Measurements from ENCODE around the gene PRELID3B.

PRELID3B gene

GRCh38 chr20:58993332-58994248, 49.0 kb downstream of the PRELID3B start:
- DNase-seq: no peak

DNA sequence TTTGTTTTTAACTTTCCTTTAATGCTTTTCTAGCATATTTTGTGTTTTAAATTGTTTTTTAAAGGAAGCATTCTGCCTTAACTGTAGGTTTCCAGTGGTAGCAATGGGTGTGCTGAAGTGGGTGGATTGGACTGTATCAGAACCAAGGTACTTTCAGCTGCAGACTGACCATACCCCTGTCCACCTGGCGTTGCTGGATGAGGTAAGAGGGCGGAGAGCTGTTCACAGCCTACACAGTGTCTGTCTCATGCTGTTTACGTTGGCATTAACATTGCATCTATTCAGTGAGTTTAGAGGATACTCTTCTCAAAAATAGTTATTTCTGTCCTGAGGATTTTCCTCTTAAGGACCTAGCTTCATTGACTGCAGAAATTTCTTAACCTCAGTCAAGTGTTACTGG, 49.7 kb downstream of the PRELID3B start:
- DNase-seq: no peak

GRCh38 chr20:58991715-58992114, 50.9 kb downstream of the PRELID3B start:
- DNase-seq: no peak

GRCh38 chr20:58990651-58991445, 51.7 kb downstream of the PRELID3B start:
- no peak for DNase-seq

DNA sequence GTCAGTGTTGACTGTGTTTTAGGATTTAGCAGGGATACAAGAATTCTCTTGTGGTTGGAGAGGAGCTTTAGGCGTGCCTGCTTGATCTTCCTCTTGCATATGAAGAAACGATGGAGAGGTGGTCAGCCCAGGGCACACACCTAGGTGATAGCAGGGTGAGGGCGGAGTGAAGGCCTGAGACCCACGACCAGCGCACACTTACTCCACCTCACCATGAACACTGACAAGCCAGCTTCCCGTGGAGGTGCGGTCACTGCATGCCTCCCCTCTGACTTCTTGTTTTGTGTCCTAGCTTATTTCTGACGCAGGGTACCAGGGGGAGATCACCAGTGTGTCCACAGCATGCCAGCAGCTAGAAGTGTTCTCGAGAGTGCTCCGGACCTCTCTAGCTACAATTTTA, 53.4 kb downstream of the PRELID3B start:
- DNase-seq: no peak

DNA sequence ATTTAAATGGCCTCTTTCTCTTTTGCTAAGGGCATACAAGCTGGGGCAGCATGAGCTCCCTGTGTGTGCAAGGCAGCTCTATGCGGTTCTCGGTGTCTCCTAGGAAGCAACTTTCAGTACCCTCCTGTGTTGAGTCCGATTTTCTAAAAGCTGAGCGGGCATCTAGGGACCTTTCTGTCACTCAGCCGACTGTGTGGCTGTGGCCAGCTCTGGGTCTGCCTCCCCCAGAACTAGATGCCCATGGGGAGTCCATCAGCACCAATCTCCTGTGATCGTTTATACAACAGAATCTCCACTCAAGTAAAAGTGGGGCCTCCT, 54.1 kb downstream of the PRELID3B start:
- no peak for DNase-seq

DNA sequence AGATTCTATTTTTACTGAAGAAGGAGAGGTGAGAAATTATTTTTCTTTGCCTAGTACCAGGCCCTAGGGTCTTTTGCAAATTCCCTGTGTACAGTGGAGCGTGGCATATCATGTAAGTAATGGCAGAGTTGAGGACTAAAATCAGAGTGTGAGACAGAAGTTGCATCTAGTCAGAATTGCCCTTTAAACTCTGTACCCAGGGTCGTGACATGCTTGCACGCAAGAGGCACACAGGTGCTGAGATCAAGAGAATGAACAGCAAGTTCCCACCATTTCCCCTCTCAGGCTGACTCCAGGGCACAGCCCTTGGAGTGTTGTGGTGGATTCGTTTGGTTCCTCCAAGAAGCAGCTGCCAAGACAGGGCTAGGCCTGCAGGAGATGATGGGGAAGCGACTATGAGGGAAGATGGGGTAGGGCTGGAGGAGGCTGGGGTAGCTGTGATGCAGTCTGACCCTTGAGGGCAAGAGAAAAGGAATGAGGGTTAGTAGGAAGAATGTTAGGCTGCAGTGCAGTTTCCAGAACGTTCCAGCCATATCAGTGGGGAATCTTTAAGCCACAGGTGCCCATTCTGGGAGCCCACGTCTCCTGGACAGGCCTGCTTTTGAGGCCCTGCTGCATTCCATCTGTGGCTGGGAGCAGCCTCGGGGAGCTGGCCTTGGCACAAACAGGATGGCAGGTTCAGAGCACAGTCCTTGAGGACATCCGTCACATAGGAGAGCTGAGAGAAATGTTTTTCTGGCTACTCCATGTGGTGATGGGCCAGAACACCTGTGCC, 54.6 kb downstream of the PRELID3B start:
- no peak for DNase-seq

DNA sequence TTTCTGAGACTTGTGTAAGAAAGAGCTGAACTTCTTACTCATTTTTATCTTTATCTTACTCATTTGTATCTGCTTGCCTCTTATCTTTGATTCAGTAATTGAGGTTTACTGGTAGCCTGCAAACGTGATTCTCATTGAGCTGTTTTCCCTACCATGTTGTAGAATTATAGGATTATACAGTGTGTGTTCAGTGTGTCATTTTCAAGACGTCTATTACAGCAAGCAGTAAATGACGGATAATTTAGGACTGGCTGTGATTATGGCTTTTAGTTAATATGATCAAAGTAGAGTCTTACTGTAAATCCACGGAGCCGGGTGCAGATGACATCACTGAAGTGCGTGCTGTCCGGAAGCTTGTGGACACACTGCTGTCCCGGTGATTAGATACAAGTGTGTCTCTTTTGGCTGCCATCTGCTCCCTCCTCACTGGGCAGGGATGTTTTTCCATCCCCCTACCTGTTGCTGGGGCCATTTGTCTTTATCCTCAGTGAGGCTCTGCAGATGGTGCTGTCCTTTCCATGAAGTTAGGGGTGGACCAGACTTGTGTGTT, 55.5 kb downstream of the PRELID3B start:
- DNase-seq: no peak

DNA sequence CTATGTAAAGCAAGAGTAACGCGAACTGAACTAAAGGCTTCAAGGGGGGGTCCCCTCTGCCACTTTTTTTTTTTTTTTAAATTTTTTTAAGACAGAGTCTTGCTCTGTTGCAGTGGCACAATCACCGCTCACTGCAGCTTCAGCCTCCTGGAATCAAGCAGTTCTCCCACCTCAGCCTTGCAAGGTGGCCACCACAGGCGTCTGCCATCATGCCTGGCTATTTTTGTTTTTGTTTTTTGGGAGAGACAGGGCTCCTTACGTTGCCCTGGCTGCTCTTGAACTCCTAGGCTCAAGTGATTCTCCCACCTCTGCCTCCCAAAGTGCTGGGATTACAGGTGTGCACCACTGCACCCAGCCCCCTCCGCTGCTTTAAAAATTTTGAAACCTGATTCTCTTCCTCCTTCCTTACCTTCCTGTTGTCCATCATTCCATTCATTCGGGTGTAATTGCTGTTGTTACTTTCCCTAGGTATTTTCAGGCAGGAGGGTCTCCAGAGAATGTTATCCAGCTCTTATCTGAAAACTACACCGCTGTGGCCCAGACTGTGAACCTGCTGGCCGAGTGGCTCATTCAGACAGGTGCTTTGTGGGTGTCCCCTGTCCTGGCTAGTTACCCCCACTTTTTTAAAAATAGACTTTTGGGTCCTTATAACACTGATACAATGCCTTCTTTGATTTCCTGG, 56.2 kb downstream of the PRELID3B start:
- no peak for DNase-seq

- no peak for DNase-seq
Measured at GRCh38 chr20:58985656-58986055, 56.9 kb downstream of the PRELID3B start.

GRCh38 chr20:58984691-58985090, 57.9 kb downstream of the PRELID3B start:
- DNase-seq: no peak

Data from fibroblast of skin of back (primary cell).